ENCODE results near the gene MTMR6.

The MTMR6 gene

GRCh38 chr13:25222740-25223139 is 64.5 kb downstream of the MTMR6 start:
- no peaks in the 10 kb centered on the region for H3K4me1 ChIP-seq (ENCODE audit: control insufficient read depth, insufficient read depth, low read length)
- DNase-seq (ENCODE audit: low read depth, low spot score), result no peak
- no peak overlapping the region for H3K4me3 ChIP-seq (ENCODE audit: low read length)
- H3K36me3 ChIP-seq (ENCODE audit: control insufficient read depth, insufficient read depth, low read length), result no peaks in the 10 kb centered on the region
- no peaks in the 10 kb centered on the region for H3K27me3 ChIP-seq (ENCODE audit: control insufficient read depth, insufficient read depth, low read length)
- no CpG with 5 or more reads among the region's 9 CpGs for WGBS (ENCODE audit: insufficient coverage, insufficient read length)
- H3K27ac ChIP-seq (ENCODE audit: low read length), result no peak overlapping the region
- H3K9me3 ChIP-seq (ENCODE audit: control insufficient read depth, insufficient read depth, low read length), result no peaks in the 10 kb centered on the region

- no CpG with 5 or more reads among the region's 5 CpGs for whole genome bisulfite sequencing (ENCODE audit: insufficient coverage, insufficient read length)
- DNase-seq (ENCODE audit: low read depth, low spot score), result no peak
- no peaks in the 10 kb centered on the region for H3K36me3 ChIP-seq (ENCODE audit: control insufficient read depth, insufficient read depth, low read length)
- H3K4me3 ChIP-seq (ENCODE audit: low read length), result no peak overlapping the region
- no peaks in the 10 kb centered on the region for H3K9me3 ChIP-seq (ENCODE audit: control insufficient read depth, insufficient read depth, low read length)
- no peak overlapping the region for H3K27ac ChIP-seq (ENCODE audit: low read length)
- H3K4me1 ChIP-seq (ENCODE audit: control insufficient read depth, insufficient read depth, low read length), result peaks cover 2% of the 10 kb centered on the region; the same call in 1 of the 2 replicates
- no peaks in the 10 kb centered on the region for H3K27me3 ChIP-seq (ENCODE audit: control insufficient read depth, insufficient read depth, low read length)
Observed at GRCh38 chr13:25218019-25218418, 69.3 kb downstream of the MTMR6 start.

DNA sequence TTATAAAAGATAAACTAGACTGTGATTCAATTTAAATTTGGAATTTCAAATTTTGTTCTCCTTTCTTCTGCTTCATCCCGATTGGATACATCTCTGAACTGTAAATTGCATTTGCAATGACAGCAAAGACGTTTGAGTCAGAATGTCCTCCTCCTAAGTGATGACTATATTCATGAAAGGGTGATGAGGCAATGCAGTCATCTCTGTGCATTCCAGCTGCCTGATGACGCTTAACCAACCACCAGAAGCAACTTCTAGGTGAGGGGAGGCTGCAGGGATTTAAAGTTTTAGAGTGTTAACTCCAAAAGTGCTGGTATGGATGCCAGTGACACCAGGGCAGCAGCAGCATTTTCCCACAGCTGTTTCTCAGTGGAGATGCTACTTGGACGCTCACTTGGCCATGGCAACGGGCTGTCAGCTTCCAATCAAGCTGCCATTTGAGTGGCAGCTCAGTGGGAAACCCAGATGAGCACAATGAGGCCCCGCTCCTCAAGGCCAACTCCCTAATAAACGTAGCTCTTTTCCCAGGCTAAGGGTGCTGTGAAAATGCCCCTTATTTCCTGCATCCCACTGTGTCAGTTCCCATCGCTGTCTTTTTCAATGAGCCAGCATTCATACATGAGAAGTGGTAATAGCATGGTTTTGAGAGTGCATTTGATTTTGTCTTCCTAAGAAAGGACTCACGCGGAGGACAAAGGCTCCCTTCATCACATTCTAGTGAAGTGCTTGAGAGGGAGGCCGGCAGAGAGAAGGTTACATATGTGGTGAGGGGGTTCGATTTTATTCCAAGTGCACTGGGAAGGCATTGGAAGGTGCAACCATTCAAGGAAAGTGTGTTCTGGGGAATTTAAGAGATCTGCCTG is 70.0 kb downstream of the MTMR6 start:
- DNase-seq (ENCODE audit: low read depth, low spot score), result no peak
- Histone ChIP-seq H3K36me3 (ENCODE audit: control insufficient read depth, insufficient read depth, low read length) (no peaks in the 10 kb centered on the region), H3K27me3 (ENCODE audit: control insufficient read depth, insufficient read depth, low read length) (no peaks in the 10 kb centered on the region), H3K9me3 (ENCODE audit: control insufficient read depth, insufficient read depth, low read length) (no peaks in the 10 kb centered on the region), H3K4me1 (ENCODE audit: control insufficient read depth, insufficient read depth, low read length) (peaks cover 2% of the 10 kb centered on the region; the same call in 1 of the 2 replicates), H3K4me3 (ENCODE audit: low read length) (no peak overlapping the region), H3K27ac (ENCODE audit: low read length) (no peak overlapping the region)
- no CpG with 5 or more reads among the region's 12 CpGs for WGBS (ENCODE audit: insufficient coverage, insufficient read length)

DNA sequence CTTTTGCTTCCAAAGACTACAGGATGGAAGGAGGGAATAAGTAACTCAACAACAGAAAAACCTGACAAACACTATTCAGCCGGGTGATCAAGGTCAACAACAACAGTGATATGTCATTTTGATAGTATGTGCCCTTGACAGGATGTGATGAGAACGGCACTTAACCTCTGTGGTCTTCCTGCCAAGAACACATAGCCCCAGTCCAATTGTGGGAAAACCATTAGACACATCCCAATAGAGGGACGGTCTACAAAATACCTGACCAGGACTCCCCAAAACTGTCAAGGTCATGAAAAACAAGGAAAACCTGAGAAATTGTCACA is 72.1 kb downstream of the MTMR6 start:
- Histone ChIP-seq H3K36me3 (ENCODE audit: control insufficient read depth, insufficient read depth, low read length) (no peaks in the 10 kb centered on the region), H3K27me3 (ENCODE audit: control insufficient read depth, insufficient read depth, low read length) (no peaks in the 10 kb centered on the region), H3K4me3 (ENCODE audit: low read length) (no peak overlapping the region), H3K27ac (ENCODE audit: low read length) (no peak overlapping the region), H3K4me1 (ENCODE audit: control insufficient read depth, insufficient read depth, low read length) (peaks cover 2% of the 10 kb centered on the region; the same call in 1 of the 2 replicates), H3K9me3 (ENCODE audit: control insufficient read depth, insufficient read depth, low read length) (no peaks in the 10 kb centered on the region)
- no peak for DNase-seq (ENCODE audit: low read depth, low spot score)
- WGBS (ENCODE audit: insufficient coverage, insufficient read length), result no CpG with 5 or more reads among the region's 3 CpGs

DNA sequence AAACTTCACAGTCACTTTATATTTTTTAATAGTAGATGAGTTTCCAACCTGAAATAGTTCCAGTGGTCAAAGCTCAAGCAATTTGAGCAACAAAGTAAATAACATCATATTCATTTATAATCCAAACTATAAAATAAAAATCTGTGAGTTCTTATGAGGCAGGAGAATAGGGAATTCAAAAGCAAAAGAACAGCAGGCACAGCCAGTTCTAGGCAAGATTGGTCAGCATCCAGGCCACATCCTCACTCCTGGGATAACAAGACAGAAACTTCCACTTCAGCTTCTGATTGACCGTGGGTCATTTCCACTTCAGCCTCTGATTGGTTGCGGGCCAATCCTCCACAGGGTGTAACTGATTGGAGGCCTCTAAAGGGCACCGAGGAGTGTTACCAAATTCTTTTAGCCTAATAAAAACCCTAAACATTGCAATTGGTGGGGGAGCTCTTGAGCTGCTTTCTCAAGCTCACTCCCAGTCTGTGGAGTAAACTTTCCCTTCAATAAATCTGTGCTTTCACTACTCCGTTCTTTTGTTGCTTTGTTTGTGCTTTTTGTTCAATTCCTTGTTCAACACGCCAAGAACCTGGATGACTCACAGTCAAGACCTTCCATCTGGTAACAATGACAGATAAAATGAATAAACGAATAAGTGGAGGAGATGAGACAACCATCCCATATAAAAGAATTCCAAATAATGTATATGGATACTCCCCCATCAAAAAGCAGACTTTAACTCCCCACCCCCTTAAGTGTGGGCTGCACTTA is 72.6 kb downstream of the MTMR6 start:
- Histone ChIP-seq H3K27ac (ENCODE audit: low read length) (no peak overlapping the region), H3K36me3 (ENCODE audit: control insufficient read depth, insufficient read depth, low read length) (no peaks in the 10 kb centered on the region), H3K9me3 (ENCODE audit: control insufficient read depth, insufficient read depth, low read length) (no peaks in the 10 kb centered on the region), H3K4me1 (ENCODE audit: control insufficient read depth, insufficient read depth, low read length) (peaks cover 2% of the 10 kb centered on the region; the same call in 1 of the 2 replicates), H3K4me3 (ENCODE audit: low read length) (no peak overlapping the region), H3K27me3 (ENCODE audit: control insufficient read depth, insufficient read depth, low read length) (no peaks in the 10 kb centered on the region)
- no peak for DNase-seq (ENCODE audit: low read depth, low spot score)
- no CpG with 5 or more reads among the region's 6 CpGs for WGBS (ENCODE audit: insufficient coverage, insufficient read length)

- no peaks in the 10 kb centered on the region for H3K36me3 ChIP-seq (ENCODE audit: control insufficient read depth, insufficient read depth, low read length)
- no peak for DNase-seq (ENCODE audit: low read depth, low spot score)
- H3K4me1 ChIP-seq (ENCODE audit: control insufficient read depth, insufficient read depth, low read length), result peaks cover 2% of the 10 kb centered on the region; the same call in 1 of the 2 replicates
- H3K4me3 ChIP-seq (ENCODE audit: low read length), result no peak overlapping the region
- no peaks in the 10 kb centered on the region for H3K9me3 ChIP-seq (ENCODE audit: control insufficient read depth, insufficient read depth, low read length)
- WGBS (ENCODE audit: insufficient coverage, insufficient read length), result no CpG with 5 or more reads among the region's 2 CpGs
- no peak overlapping the region for H3K27ac ChIP-seq (ENCODE audit: low read length)
- no peaks in the 10 kb centered on the region for H3K27me3 ChIP-seq (ENCODE audit: control insufficient read depth, insufficient read depth, low read length)
Observed at GRCh38 chr13:25213715-25214114, 73.6 kb downstream of the MTMR6 start.

- Histone ChIP-seq H3K36me3 (ENCODE audit: control insufficient read depth, insufficient read depth, low read length) (no peaks in the 10 kb centered on the region), H3K9me3 (ENCODE audit: control insufficient read depth, insufficient read depth, low read length) (no peaks in the 10 kb centered on the region), H3K4me1 (ENCODE audit: control insufficient read depth, insufficient read depth, low read length) (no peaks in the 10 kb centered on the region), H3K27ac (ENCODE audit: low read length) (no peak overlapping the region), H3K27me3 (ENCODE audit: control insufficient read depth, insufficient read depth, low read length) (no peaks in the 10 kb centered on the region), H3K4me3 (ENCODE audit: low read length) (no peak overlapping the region)
- DNase-seq (ENCODE audit: low read depth, low spot score), result no peak
- WGBS (ENCODE audit: insufficient coverage, insufficient read length), result no CpG with 5 or more reads among the region's 13 CpGs
Observed at GRCh38 chr13:25210842-25211569, 76.3 kb downstream of the MTMR6 start.

DNA sequence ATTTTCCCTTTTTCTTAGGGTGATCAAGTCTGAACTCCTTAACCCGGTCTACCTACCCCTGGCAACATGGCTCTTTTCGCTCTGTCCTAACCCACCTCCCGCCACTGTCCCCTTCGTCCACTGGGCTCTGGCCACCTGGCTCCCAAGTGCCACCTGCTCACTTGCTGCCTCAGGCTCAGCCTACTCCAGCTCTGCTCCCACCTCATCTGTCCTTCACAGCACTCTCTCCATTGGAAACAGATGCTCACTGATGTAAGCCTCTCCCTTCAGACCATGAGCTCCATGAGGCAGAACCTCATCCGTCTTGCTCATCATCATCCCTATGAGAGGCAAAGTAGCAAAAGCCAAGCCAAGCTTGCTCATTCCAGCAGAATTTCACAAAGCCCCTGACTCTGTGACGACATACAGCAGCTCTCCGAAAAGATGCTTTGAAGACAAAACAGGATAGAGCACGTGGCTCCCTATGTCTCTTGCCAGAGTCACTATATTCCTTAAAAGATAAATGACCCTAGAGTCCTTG is 79.9 kb downstream of the MTMR6 start:
- H3K36me3 ChIP-seq (ENCODE audit: control insufficient read depth, insufficient read depth, low read length), result no peaks in the 10 kb centered on the region
- no peak overlapping the region for H3K4me3 ChIP-seq (ENCODE audit: low read length)
- no peaks in the 10 kb centered on the region for H3K4me1 ChIP-seq (ENCODE audit: control insufficient read depth, insufficient read depth, low read length)
- no peak for DNase-seq (ENCODE audit: low read depth, low spot score)
- H3K27me3 ChIP-seq (ENCODE audit: control insufficient read depth, insufficient read depth, low read length), result no peaks in the 10 kb centered on the region
- no peaks in the 10 kb centered on the region for H3K9me3 ChIP-seq (ENCODE audit: control insufficient read depth, insufficient read depth, low read length)
- no peak overlapping the region for H3K27ac ChIP-seq (ENCODE audit: low read length)
- WGBS (ENCODE audit: insufficient coverage, insufficient read length), result no CpG with 5 or more reads among the region's 8 CpGs

GRCh38 chr13:25204863-25205262 is 82.4 kb downstream of the MTMR6 start:
- no peak for DNase-seq (ENCODE audit: low read depth, low spot score)
- Histone ChIP-seq H3K27me3 (ENCODE audit: control insufficient read depth, insufficient read depth, low read length) (no peaks in the 10 kb centered on the region), H3K4me1 (ENCODE audit: control insufficient read depth, insufficient read depth, low read length) (no peaks in the 10 kb centered on the region), H3K36me3 (ENCODE audit: control insufficient read depth, insufficient read depth, low read length) (no peaks in the 10 kb centered on the region), H3K9me3 (ENCODE audit: control insufficient read depth, insufficient read depth, low read length) (no peaks in the 10 kb centered on the region), H3K27ac (ENCODE audit: low read length) (no peak overlapping the region), H3K4me3 (ENCODE audit: low read length) (no peak overlapping the region)
- no CpG with 5 or more reads among the region's 4 CpGs for WGBS (ENCODE audit: insufficient coverage, insufficient read length)

GRCh38 chr13:25203127-25203740 is 84.1 kb downstream of the MTMR6 start:
- no peaks in the 10 kb centered on the region for H3K27me3 ChIP-seq (ENCODE audit: control insufficient read depth, insufficient read depth, low read length)
- no peaks in the 10 kb centered on the region for H3K36me3 ChIP-seq (ENCODE audit: control insufficient read depth, insufficient read depth, low read length)
- no peaks in the 10 kb centered on the region for H3K9me3 ChIP-seq (ENCODE audit: control insufficient read depth, insufficient read depth, low read length)
- no peak overlapping the region for H3K4me3 ChIP-seq (ENCODE audit: low read length)
- no peak for DNase-seq (ENCODE audit: low read depth, low spot score)
- H3K27ac ChIP-seq (ENCODE audit: low read length), result no peak overlapping the region
- WGBS (ENCODE audit: insufficient coverage, insufficient read length), result no CpG with 5 or more reads among the region's 17 CpGs
- H3K4me1 ChIP-seq (ENCODE audit: control insufficient read depth, insufficient read depth, low read length), result no peaks in the 10 kb centered on the region
